A549 (cell line): ENCODE data around the gene NIN. TPM values are rescaled to one million over a fixed set of nuclear protein-coding genes. Genes with fewer than 3 reads are reported as not detected.

Experiments
- ATAC-seq, 2 experiments: fragments of 200-7000 bp in 1 of 2; fragments of >200 bp in 1 of 2; cut with Nextera tagmentation in 1 of 2; cut with Tn5 transposase in 1 of 2; 3 replicates each; pipeline versions ENCODE4 v1.8.0 to v1.9.1; 2018 to 2020; ENCODE audit warnings: mild to moderate bottlenecking in 1 of 2, moderate library complexity in 1 of 2
- CTCF ChIA-PET: fragments of 300-600 bp; sonication (Branson Sonifier 250); formaldehyde crosslinking; extraction: SDS; loops from one replicate; lab custom pipeline; 2021; ENCODE audit warnings: antibody characterized with exemption, inconsistent platforms; lab: Yijun Ruan, JAX
- POLR2A ChIA-PET: fragments of 350-600 bp; formaldehyde crosslinking; extraction: SDS; loops from one replicate; lab custom pipeline; 2021; ENCODE audit warnings: antibody characterized with exemption, inconsistent platforms; lab: Yijun Ruan, JAX
- DNase-seq, 2 experiments: peaks; one replicate each; pipeline versions ENCODE4 v3.0.0 to v3.0.0-alpha.2; 2011 to 2016; ENCODE audit warnings: low read depth in 1 of 2, low spot score in 1 of 2
- FAIRE-seq: peaks from 2 replicates; lab custom pipeline; 2011; peaks lifted over from hg19 to GRCh38; lab: Jason Lieb, UNC
- H3K27ac ChIP-seq, 2 experiments: fragments of >200 bp; sonication (Bioruptor Twin); formaldehyde crosslinking; 3 replicates each; pipeline ENCODE4 v1.5.1; 2016 to 2017
- H3K4me1 ChIP-seq: fragments of >200 bp; sonication (Bioruptor Twin); formaldehyde crosslinking; 3 replicates; pipeline ENCODE4 v1.6.1; 2016
- H3K4me2 ChIP-seq: fragments of >200 bp; sonication (Bioruptor Twin); formaldehyde crosslinking; 3 replicates; pipeline ENCODE4 v1.6.1; 2016
- H3K4me3 ChIP-seq: fragments of >200 bp; sonication (Bioruptor Twin); formaldehyde crosslinking; 3 replicates; pipeline ENCODE4 v1.5.1; 2016
- H3K9me3 ChIP-seq: fragments of >200 bp; sonication (Bioruptor Twin); formaldehyde crosslinking; 3 replicates; pipeline ENCODE4 v1.6.1; 2016
- ATOH8 ChIP-seq: fragments of 250-450 bp; sonication (Bioruptor Pico); IDR thresholded peaks from 2 replicates; pipeline ENCODE4 v1.5.0; 2020; ENCODE audit warnings: low read depth, mild to moderate bottlenecking, moderate library complexity
- CBX8 ChIP-seq: fragments of 200-600 bp; sonication (generic); IDR thresholded peaks from 2 replicates; pipeline ENCODE4 v1.6.1; 2016
- CEBPB ChIP-seq, 2 experiments: fragments of >200 bp in 1 of 2; sonication (Bioruptor Twin) in 1 of 2; formaldehyde crosslinking in 1 of 2; IDR thresholded peaks; 2 replicates each; pipeline ENCODE4 v1.6.1; 2012 to 2016
- CHD2 ChIP-seq: fragments of 150-350 bp; IDR thresholded peaks from 2 replicates; pipeline ENCODE4 v1.6.1; 2014; ENCODE audit warnings: low read length; ENCODE audit not compliant: partially characterized antibody
- CTCF ChIP-seq: fragments of >200 bp; sonication (Bioruptor Twin); formaldehyde crosslinking; IDR thresholded peaks from 3 replicates; pipeline ENCODE4 v1.5.1; 2016
- EHF ChIP-seq: fragments of 250-450 bp; sonication (Bioruptor Pico); IDR thresholded peaks from 2 replicates; pipeline ENCODE4 v1.5.0; 2020; ENCODE audit warnings: mild to moderate bottlenecking
- ELK1 ChIP-seq: fragments of 150-350 bp; IDR thresholded peaks from 2 replicates; pipeline ENCODE4 v1.6.1; 2014; ENCODE audit warnings: low read depth, mild to moderate bottlenecking, low read length
- FOSB ChIP-seq: fragments of 250-450 bp; sonication (Bioruptor Pico); IDR thresholded peaks from 2 replicates; pipeline ENCODE4 v1.5.0; 2020; ENCODE audit warnings: mild to moderate bottlenecking, moderate library complexity
- FOSL2 ChIP-seq, 2 experiments: fragments of 450-650 bp in 1 of 2; fragments of >200 bp in 1 of 2; sonication (Bioruptor Twin) in 1 of 2; formaldehyde crosslinking; IDR thresholded peaks; 2 replicates each; pipeline versions ENCODE4 v1.5.0 to v1.6.1; 2016 to 2020; ENCODE audit warnings: mild to moderate bottlenecking in 1 of 2, moderate library complexity in 1 of 2
- FOXS1 ChIP-seq: fragments of 250-450 bp; sonication (Bioruptor Pico); IDR thresholded peaks from 2 replicates; pipeline ENCODE4 v1.5.0; 2020; ENCODE audit warnings: mild to moderate bottlenecking, moderate library complexity
- HDAC2 ChIP-seq: fragments of 200-600 bp; sonication (generic); IDR thresholded peaks from 2 replicates; pipeline ENCODE4 v1.6.1; 2016
- HES2 ChIP-seq: fragments of >200 bp; sonication (Bioruptor Twin); formaldehyde crosslinking; IDR thresholded peaks from 2 replicates; pipeline ENCODE4 v1.6.1; 2016
- HMGXB4 ChIP-seq: fragments of 250-450 bp; sonication (Bioruptor Pico); IDR thresholded peaks from 2 replicates; pipeline ENCODE4 v1.5.0; 2021; ENCODE audit warnings: mild to moderate bottlenecking, moderate library complexity, borderline replicate concordance
- HOXA7 ChIP-seq: fragments of 250-450 bp; sonication (Bioruptor Pico); IDR thresholded peaks from 2 replicates; pipeline ENCODE4 v1.5.0; 2020; ENCODE audit warnings: mild to moderate bottlenecking, moderate library complexity
- HOXB13 ChIP-seq: fragments of 250-450 bp; sonication (Bioruptor Pico); IDR thresholded peaks from 2 replicates; pipeline ENCODE4 v1.5.0; 2020; ENCODE audit warnings: low read depth, mild to moderate bottlenecking, moderate library complexity
- HOXB5 ChIP-seq: fragments of 250-450 bp; sonication (Bioruptor Pico); IDR thresholded peaks from 2 replicates; pipeline ENCODE4 v1.5.0; 2020; ENCODE audit warnings: mild to moderate bottlenecking, moderate library complexity
- KDM5A ChIP-seq: fragments of 200-600 bp; sonication (generic); IDR thresholded peaks from 2 replicates; pipeline ENCODE4 v1.6.1; 2016; ENCODE audit warnings: antibody characterized with exemption, mild to moderate bottlenecking
- MAZ ChIP-seq: fragments of 150-350 bp; IDR thresholded peaks from 2 replicates; pipeline ENCODE4 v1.6.1; 2014; ENCODE audit warnings: antibody characterized with exemption, low read depth, low read length, borderline replicate concordance
- PHF8 ChIP-seq: fragments of 200-600 bp; sonication (generic); IDR thresholded peaks from 2 replicates; pipeline ENCODE4 v1.6.1; 2016; ENCODE audit warnings: low read depth, mild to moderate bottlenecking, antibody characterized with exemption, moderate library complexity, borderline replicate concordance
- POLR2AphosphoS2 ChIP-seq: conservative IDR thresholded peaks from 2 replicates; pipeline ENCODE4 v1.6.1; 2012; ENCODE audit warnings: low read length, improper control_type of control experiment, inconsistent platforms
- RARB ChIP-seq: fragments of 250-450 bp; sonication (Bioruptor Pico); IDR thresholded peaks from 2 replicates; pipeline ENCODE4 v1.8.0; 2021; ENCODE audit warnings: mild to moderate bottlenecking, moderate library complexity
- RNF2 ChIP-seq: fragments of 200-600 bp; sonication (generic); IDR thresholded peaks from 2 replicates; pipeline ENCODE4 v1.6.1; 2016; ENCODE audit warnings: low read depth, mild to moderate bottlenecking, antibody characterized with exemption, moderate library complexity, borderline replicate concordance
- TFCP2L1 ChIP-seq: fragments of 250-450 bp; sonication (Bioruptor Pico); IDR thresholded peaks from 2 replicates; pipeline ENCODE4 v1.5.0; 2021; ENCODE audit warnings: mild to moderate bottlenecking
- TP53 ChIP-seq: fragments of 250-450 bp; sonication (Bioruptor Pico); IDR thresholded peaks from 2 replicates; pipeline ENCODE4 v1.5.0; 2021; ENCODE audit warnings: mild to moderate bottlenecking, moderate library complexity
- USF2 ChIP-seq: fragments of 450-650 bp; IDR thresholded peaks from 2 replicates; pipeline ENCODE4 v1.6.1; 2014; ENCODE audit warnings: antibody characterized with exemption
- WGBS: methylation state at CpG from one replicate; pipeline ENCODE4 v1.1.6; 2017; ENCODE audit errors: missing lambda C conversion rate; 5-methylcytosine and 5-hydroxymethylcytosine counted together
- polyA plus RNA-seq, 4 experiments: library from polyadenylated mRNA; depleted of rRNA in 3 of 4; stranded (reverse); fragments of >200 nt; fragmentation: RNase III in 1 of 4; extraction: RNeasy Plus Mini Kit Qiagen cat#74134 plus additional on column Dnase treatment in 1 of 4; gene quantifications; 2 replicates in 3 of 4; 3 replicates in 1 of 4; pipeline ENCODE4 v1.2.3, GENCODE V29; 2011 to 2017

Gene NIN
- polyA plus RNA-seq, 2 of the 4 experiments (the other 2 are of a cell fraction) = 12.4 to 19.5 TPM

- H3K4me2 ChIP-seq = no peak overlapping the region
- no peak for TF ChIP-seq HOXB5
- TF ChIP-seq HOXA7 (CRISPR knock-in tag) = no peak
- no peak for TF ChIP-seq ATOH8 (CRISPR knock-in tag)
- no peak for TF ChIP-seq HOXB13 (CRISPR knock-in tag)
- no peak for TF ChIP-seq FOXS1 (CRISPR knock-in tag)
- TF ChIP-seq RNF2 = no peak
- TF ChIP-seq TP53 (CRISPR knock-in tag) = no peak
- TF ChIP-seq HES2 = no peak
- TF ChIP-seq CBX8 = no peak
- no peak for TF ChIP-seq CHD2
- no peak for TF ChIP-seq HMGXB4
- TF ChIP-seq, all 56 proteins: peak for 0
- no peak overlapping the region for H3K4me3 ChIP-seq
- ChIA-PET CTCF (interaction anchor here (0.5 to 1.9 kb wide), 2 partner anchors 19 to 236 kb away, joined by 4 to 5 read pairs; no protein-coding TSS in a partner anchor), POLR2A (no interaction called here)
- H3K4me1 ChIP-seq = peaks cover 3% of the 10 kb centered on the region; the same call in 1 of the 3 replicates
- no peak overlapping the region for H3K27ac ChIP-seq
- ATAC-seq = 0 out of 6 replicates have a peak, but pooled peaks of 1 of the 2 experiments have one; percentile 30
- no peaks in the 10 kb centered on the region for H3K9me3 ChIP-seq
- no peak for DNase-seq
- no peak for FAIRE-seq
- 86% methylated on average over 5 of the region's 5 CpGs for WGBS
Measured at GRCh38 chr14:50836515-50836914, 5.6 kb upstream of the NIN start.

GRCh38 chr14:50835280-50835679, 4.3 kb upstream of the NIN start:
- TF ChIP-seq HMGXB4 = no peak
- TF ChIP-seq PHF8 = no peak
- Histone ChIP-seq H3K9me3 (no peaks in the 10 kb centered on the region), H3K27ac (no peak overlapping the region), H3K4me1 (peaks cover 3% of the 10 kb centered on the region; the same call in 1 of the 3 replicates), H3K4me2 (no peak overlapping the region), H3K4me3 (no peak overlapping the region)
- ChIA-PET CTCF (no interaction called here), POLR2A (no interaction called here)
- no peak for DNase-seq
- no peak for ATAC-seq
- WGBS = 54% methylated on average over 2 of the region's 2 CpGs
- FAIRE-seq = no peak

GRCh38 chr14:50834802-50835276, 3.9 kb upstream of the NIN start:
- Histone ChIP-seq H3K4me2 (no peak overlapping the region), H3K4me1 (peaks cover 4% of the 10 kb centered on the region; the same call in 2 of the 3 replicates), H3K9me3 (no peaks in the 10 kb centered on the region), H3K27ac (no peak overlapping the region), H3K4me3 (no peak overlapping the region)
- FAIRE-seq (no peak), DNase-seq (no peak), ATAC-seq (no peak)
- POLR2A ChIA-PET = no interaction called here
- CTCF ChIA-PET = interaction anchor here (1.1 kb wide), 1 partner anchor 48 kb away, joined by 3 read pairs; no protein-coding TSS in a partner anchor
- WGBS = 52% methylated on average over 5 of the region's 5 CpGs
- TF ChIP-seq USF2 (no peak), MAZ (no peak), RARB (CRISPR knock-in tag) (no peak), HDAC2 (no peak), CEBPB (IDR thresholded peaks at IDR 0.05) (no peak), FOSL2 (IDR thresholded peaks at IDR 0.05) (no peak), FOSL2 (CRISPR knock-in tag; IDR thresholded peaks at IDR 0.05) (no peak), ELK1 (no peak), KDM5A (no peak), TFCP2L1 (CRISPR knock-in tag) (no peak), FOSB (CRISPR knock-in tag) (no peak), CTCF (no peak), POLR2AphosphoS2 (no peak), HOXB5 (no peak), CHD2 (no peak), EHF (CRISPR knock-in tag) (no peak)
